Gastrocnemius medialis (tissue), 4 donors: ENCODE data around the gene RPL23. TPM values are rescaled to one million over a fixed set of nuclear protein-coding genes. Genes with fewer than 3 reads are reported as not detected.
A peak's percentile ranks its signal among the peaks of the same experiment; 100 is the strongest.

Experiments
- ATAC-seq, 2 donors: fragments of 150-250 bp; one replicate each; pipeline ENCODE4 v1.9.1; 2016
- DNase-seq, 2 donors: peaks; one replicate each; pipeline ENCODE4 v3.0.0-alpha.2; 2019
- H3K27ac ChIP-seq, 4 donors: fragments of 200-600 bp; sonication (generic); 1 replicate in 1 of 4; 2 replicates in 3 of 4; pipeline ENCODE4 v1.5.1; 2016 to 2018; ENCODE audit warnings: mild to moderate bottlenecking in 2 of 4, moderate library complexity in 1 of 4
- H3K27me3 ChIP-seq, 3 donors: fragments of 200-600 bp; sonication (generic) in 2 of 3; 1 replicate in 1 of 3; 2 replicates in 2 of 3; pipeline versions ENCODE4 v1.5.1 to v1.6.0; 2016 to 2019; ENCODE audit warnings: mild to moderate bottlenecking in 1 of 3, moderate library complexity in 1 of 3
- H3K36me3 ChIP-seq, 2 donors: fragments of 200-600 bp; sonication (generic) in 1 of 2; one replicate each; pipeline ENCODE4 v1.5.1; 2017 to 2018
- H3K4me1 ChIP-seq, 2 donors: fragments of 200-600 bp; sonication (generic) in 1 of 2; one replicate each; pipeline ENCODE4 v1.5.1; 2016 to 2017; ENCODE audit warnings: mild to moderate bottlenecking in 2 of 2
- H3K4me3 ChIP-seq, 4 donors: fragments of 200-600 bp; sonication (generic) in 3 of 4; 1 replicate in 1 of 4; 2 replicates in 3 of 4; pipeline ENCODE4 v1.5.1; 2016 to 2019; ENCODE audit warnings: mild to moderate bottlenecking in 2 of 4
- H3K9me3 ChIP-seq, 3 donors: fragments of 200-600 bp; sonication (generic) in 2 of 3; 1 replicate in 1 of 3; 2 replicates in 2 of 3; pipeline ENCODE4 v1.5.1; 2016 to 2019
- CTCF ChIP-seq, 5 experiments: fragments of 450-650 bp in 3 of 5; fragments of 200-600 bp in 2 of 5; sonication (generic) in 2 of 5; IDR thresholded peaks in 4 of 5; conservative IDR thresholded peaks in 1 of 5; 1 replicate in 4 of 5; 2 replicates in 1 of 5; pipeline ENCODE4 v1.5.1; 2016 to 2019; ENCODE audit warnings: antibody characterized with exemption in 5 of 5, mild to moderate bottlenecking in 3 of 5, moderate library complexity in 3 of 5
- POLR2A ChIP-seq, 2 donors: fragments of 450-650 bp; IDR thresholded peaks; one replicate each; pipeline ENCODE4 v1.6.1; 2017; ENCODE audit warnings: antibody characterized with exemption in 2 of 2, mild to moderate bottlenecking in 2 of 2, moderate library complexity in 2 of 2
- in situ Hi-C, 4 donors: fragments of 200-750 bp; cut with MboI; loops; one replicate each; pipeline versions ENCODE4 v1.15.0 to v1.8.0; 2017; ENCODE audit warnings: low sequenced_read_pairs in 4 of 4
- intact Hi-C: fragments of 100-400 bp; cut with DNase I; formaldehyde crosslinking; loops from one replicate; pipeline ENCODE4 v1.15.1; 2023; ENCODE audit warnings: low total_unique reads
- total RNA-seq, 4 donors: library from RNA; depleted of rRNA; stranded (reverse); fragments of >200 nt; gene quantifications; one replicate each; pipeline versions ENCODE4 v1.1.0 to v1.2.3, GENCODE V29; 2016

RPL23 gene
- total RNA-seq, 4 donors from 2014 or later = 878 to 1,126 (median 955) TPM

- no peak overlapping the region for H3K4me3 ChIP-seq
- H3K27ac ChIP-seq = peak overlapping the region; percentile 64 to 81 (median 76)
- intact Hi-C loops (no loop called here), in situ Hi-C loops (loop anchor here in 1 of 4 donors (25.0 kb wide), 1 partner anchor 89 kb away; no protein-coding TSS in a partner anchor)
- no peak for DNase-seq
- TF ChIP-seq POLR2A (IDR thresholded peaks at IDR 0.05) = no peak
- TF ChIP-seq CTCF (IDR thresholded peaks at IDR 0.05 in 4 of 5, conservative IDR thresholded peaks at IDR 0.05 in 1 of 5) = no peak
- H3K9me3 ChIP-seq = no peaks in the 10 kb centered on the region
- no peaks in the 10 kb centered on the region for H3K36me3 ChIP-seq
- H3K4me1 ChIP-seq = peaks cover 61 to 71% of the 10 kb centered on the region in 2 donors
- no peak for ATAC-seq
- no peaks in the 10 kb centered on the region for H3K27me3 ChIP-seq
Observed at GRCh38 chr17:38898291-38898679, 44.8 kb upstream of the RPL23 start.

GRCh38 chr17:38897671-38898290, 44.3 kb upstream of the RPL23 start:
- no peaks in the 10 kb centered on the region for H3K36me3 ChIP-seq
- ATAC-seq (peak in 1 of 2 donors; percentile 6), DNase-seq (no peak)
- H3K4me1 ChIP-seq = peaks cover 61 to 75% of the 10 kb centered on the region in 2 donors
- in situ Hi-C loops (loop anchor here in 1 of 4 donors (25.0 kb wide), 1 partner anchor 90 kb away; no protein-coding TSS in a partner anchor), intact Hi-C loops (no loop called here)
- TF ChIP-seq CTCF (IDR thresholded peaks at IDR 0.05 in 4 of 5, conservative IDR thresholded peaks at IDR 0.05 in 1 of 5) = no peak
- TF ChIP-seq POLR2A (IDR thresholded peaks at IDR 0.05) = no peak
- peak overlapping the region in 1 of 4 donors; percentile 6 for H3K4me3 ChIP-seq
- H3K9me3 ChIP-seq = no peaks in the 10 kb centered on the region
- H3K27ac ChIP-seq = peak overlapping the region; percentile 64 to 81 (median 76)
- no peaks in the 10 kb centered on the region for H3K27me3 ChIP-seq

- ATAC-seq (peak; percentile 43 to 47), DNase-seq (peak; percentile 63 to 85)
- Histone ChIP-seq H3K27me3 (no peaks in the 10 kb centered on the region), H3K4me3 (no peak overlapping the region), H3K27ac (peak overlapping the region; percentile 64 to 81 (median 76)), H3K4me1 (peaks cover 59 to 69% of the 10 kb centered on the region in 2 donors), H3K9me3 (no peaks in the 10 kb centered on the region), H3K36me3 (no peaks in the 10 kb centered on the region)
- intact Hi-C loops = no loop called here
- TF ChIP-seq CTCF (IDR thresholded peaks at IDR 0.05 in 4 of 5, conservative IDR thresholded peaks at IDR 0.05 in 1 of 5) (no peak), POLR2A (IDR thresholded peaks at IDR 0.05) (no peak)
- in situ Hi-C loops = loop anchor here in 1 of 4 donors (25.0 kb wide), 1 partner anchor 90 kb away; no protein-coding TSS in a partner anchor
Observed at GRCh38 chr17:38897176-38897575, 43.7 kb upstream of the RPL23 start.

- no peaks in the 10 kb centered on the region for H3K27me3 ChIP-seq
- H3K9me3 ChIP-seq = no peaks in the 10 kb centered on the region
- no peak for ATAC-seq
- peaks cover 0 to 7% of the 10 kb centered on the region in 2 donors for H3K36me3 ChIP-seq
- peaks cover 53 to 64% of the 10 kb centered on the region in 2 donors for H3K4me1 ChIP-seq
- H3K27ac ChIP-seq = peak overlapping the region; percentile 64 to 81 (median 76)
- TF ChIP-seq POLR2A (IDR thresholded peaks at IDR 0.05) = no peak
- no peak for TF ChIP-seq CTCF (IDR thresholded peaks at IDR 0.05 in 4 of 5, conservative IDR thresholded peaks at IDR 0.05 in 1 of 5)
- in situ Hi-C loops (loop anchor here in 1 of 4 donors (25.0 kb wide), 1 partner anchor 91 kb away; no protein-coding TSS in a partner anchor), intact Hi-C loops (no loop called here)
- H3K4me3 ChIP-seq = no peak overlapping the region
- no peak for DNase-seq
Observed at GRCh38 chr17:38896346-38896954, 42.9 kb upstream of the RPL23 start.
